Esophagus muscularis mucosa (tissue), 4 donors: ENCODE measurements around the gene ABCB8.

Experiments
- EP300 ChIP-seq: sonication (generic); formaldehyde crosslinking; IDR thresholded peaks from one replicate; pipeline ENCODE4 v1.6.1; 2017; ENCODE audit warnings: antibody characterized with exemption
- POLR2A ChIP-seq: fragments of 450-650 bp; IDR thresholded peaks from one replicate; pipeline ENCODE4 v1.6.1; 2017; ENCODE audit warnings: antibody characterized with exemption, moderate library complexity, mild to moderate bottlenecking, low read depth
- POLR2AphosphoS5 ChIP-seq, 2 donors: sonication (generic); formaldehyde crosslinking; IDR thresholded peaks; one replicate each; pipeline ENCODE4 v1.6.1; 2017; ENCODE audit warnings: antibody characterized with exemption in 2 of 2
- TF ChIP-seq, protein P1 (sequence below), 3 experiments: fragments of 200-600 bp in 2 of 3; fragments of 450-650 bp in 1 of 3; sonication (generic) in 2 of 3; IDR thresholded peaks; one replicate each; pipeline ENCODE4 v1.5.1; 2017 to 2019; ENCODE audit warnings: antibody characterized with exemption in 3 of 3, mild to moderate bottlenecking in 2 of 3, moderate library complexity in 1 of 3

- TF ChIP-seq, protein P1, sequence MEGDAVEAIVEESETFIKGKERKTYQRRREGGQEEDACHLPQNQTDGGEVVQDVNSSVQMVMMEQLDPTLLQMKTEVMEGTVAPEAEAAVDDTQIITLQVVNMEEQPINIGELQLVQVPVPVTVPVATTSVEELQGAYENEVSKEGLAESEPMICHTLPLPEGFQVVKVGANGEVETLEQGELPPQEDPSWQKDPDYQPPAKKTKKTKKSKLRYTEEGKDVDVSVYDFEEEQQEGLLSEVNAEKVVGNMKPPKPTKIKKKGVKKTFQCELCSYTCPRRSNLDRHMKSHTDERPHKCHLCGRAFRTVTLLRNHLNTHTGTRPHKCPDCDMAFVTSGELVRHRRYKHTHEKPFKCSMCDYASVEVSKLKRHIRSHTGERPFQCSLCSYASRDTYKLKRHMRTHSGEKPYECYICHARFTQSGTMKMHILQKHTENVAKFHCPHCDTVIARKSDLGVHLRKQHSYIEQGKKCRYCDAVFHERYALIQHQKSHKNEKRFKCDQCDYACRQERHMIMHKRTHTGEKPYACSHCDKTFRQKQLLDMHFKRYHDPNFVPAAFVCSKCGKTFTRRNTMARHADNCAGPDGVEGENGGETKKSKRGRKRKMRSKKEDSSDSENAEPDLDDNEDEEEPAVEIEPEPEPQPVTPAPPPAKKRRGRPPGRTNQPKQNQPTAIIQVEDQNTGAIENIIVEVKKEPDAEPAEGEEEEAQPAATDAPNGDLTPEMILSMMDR (IDR thresholded peaks at IDR 0.05) = peak in 1 of 3 experiments; percentile 17
- TF ChIP-seq POLR2A (no peak), EP300 (no peak), POLR2AphosphoS5 (IDR thresholded peaks at IDR 0.05) (no peak)
Observed at GRCh38 chr7:151076863-151077704, 48.8 kb downstream of the ABCB8 start.
